Tibial nerve (tissue), 4 donors: Measurements from ENCODE around the gene KHDRBS1. TPM values are rescaled to one million over a fixed set of nuclear protein-coding genes. Genes with fewer than 3 reads are reported as not detected.
"Not testable (repeated sequence)": the region's sequence is repeated elsewhere in the genome, so short reads cannot be mapped to it uniquely, and the experiment has no call there.

ENCODE experiments used
- DNase-seq, 2 donors: peaks; one replicate each; pipeline ENCODE4 v3.0.0-alpha.2; 2019; ENCODE audit warnings: low spot score in 2 of 2
- H3K27ac ChIP-seq, 4 donors: fragments of 200-600 bp; sonication (generic) in 3 of 4; one replicate each; pipeline ENCODE4 v1.5.1; 2017 to 2019; ENCODE audit warnings: mild to moderate bottlenecking in 1 of 4
- H3K27me3 ChIP-seq, 2 donors: fragments of 200-600 bp; sonication (generic) in 1 of 2; one replicate each; pipeline versions ENCODE4 v1.5.1 to v1.6.0; 2017 to 2019
- H3K36me3 ChIP-seq, 3 donors: fragments of 200-600 bp; sonication (generic); one replicate each; pipeline ENCODE4 v1.5.1; 2018 to 2019
- H3K4me1 ChIP-seq, 4 donors: fragments of 200-600 bp; sonication (generic) in 3 of 4; one replicate each; pipeline ENCODE4 v1.5.1; 2017 to 2019
- H3K4me3 ChIP-seq, 4 donors: fragments of 200-600 bp; sonication (generic) in 3 of 4; one replicate each; pipeline ENCODE4 v1.5.1; 2017 to 2019; ENCODE audit warnings: mild to moderate bottlenecking in 1 of 4, moderate library complexity in 1 of 4
- H3K9me3 ChIP-seq, 4 donors: fragments of 200-600 bp; sonication (generic) in 3 of 4; one replicate each; pipeline ENCODE4 v1.5.1; 2017 to 2019
- CTCF ChIP-seq, 5 experiments: fragments of 200-600 bp in 3 of 5; fragments of 450-650 bp in 2 of 5; sonication (generic) in 3 of 5; IDR thresholded peaks; one replicate each; pipeline ENCODE4 v1.5.1; 2016 to 2019; ENCODE audit warnings: antibody characterized with exemption in 5 of 5, mild to moderate bottlenecking in 3 of 5, moderate library complexity in 2 of 5
- EP300 ChIP-seq, 2 donors: sonication (generic); formaldehyde crosslinking; IDR thresholded peaks; one replicate each; pipeline ENCODE4 v1.6.1; 2017; ENCODE audit warnings: antibody characterized with exemption in 2 of 2, mild to moderate bottlenecking in 1 of 2
- POLR2A ChIP-seq, 2 donors: fragments of 450-650 bp; IDR thresholded peaks; one replicate each; pipeline ENCODE4 v1.6.1; 2017; ENCODE audit warnings: antibody characterized with exemption in 2 of 2, mild to moderate bottlenecking in 2 of 2, moderate library complexity in 2 of 2
- WGBS, 2 donors: methylation state at CpG; one replicate each; pipeline ENCODE4 v1.1.5; 2018; 5-methylcytosine and 5-hydroxymethylcytosine counted together
- total RNA-seq, 4 donors: library from RNA; depleted of rRNA; stranded (reverse); fragments of >200 nt; gene quantifications; one replicate each; pipeline ENCODE4 v1.1.0, GENCODE V29; 2016

KHDRBS1 gene
- total RNA-seq, 4 donors from 2014 or later = 61.5 to 92.6 (median 78.6) TPM

GRCh38 chr1:32060914-32061313 is 47.2 kb downstream of the KHDRBS1 start:
- H3K9me3 ChIP-seq = no peaks in the 10 kb centered on the region
- no peaks in the 10 kb centered on the region for H3K27me3 ChIP-seq
- TF ChIP-seq CTCF (IDR thresholded peaks at IDR 0.05) (no peak), EP300 (IDR thresholded peaks at IDR 0.05) (no peak), POLR2A (IDR thresholded peaks at IDR 0.05) (no peak)
- peaks cover 0 to 62% (median 15%) of the 10 kb centered on the region in 3 donors for H3K36me3 ChIP-seq
- peaks cover 0 to 18% (median 10%) of the 10 kb centered on the region in 4 donors for H3K4me1 ChIP-seq
- peak overlapping the region in 1 of 4 donors; percentile 26 for H3K27ac ChIP-seq
- DNase-seq = no peak
- no peak overlapping the region for H3K4me3 ChIP-seq

- no peaks in the 10 kb centered on the region for H3K9me3 ChIP-seq
- no peaks in the 10 kb centered on the region for H3K27me3 ChIP-seq
- H3K4me3 ChIP-seq = no peak overlapping the region
- peaks cover 0 to 42% (median 12%) of the 10 kb centered on the region in 3 donors for H3K36me3 ChIP-seq
- WGBS, 2 donors = 53 to 64% methylated on average over 4 of the region's 4 CpGs
- H3K4me1 ChIP-seq = peaks cover 0 to 33% (median 23%) of the 10 kb centered on the region in 4 donors
- H3K27ac ChIP-seq = peak overlapping the region in 3 of 4 donors; percentile 54 to 79 (median 57)
- TF ChIP-seq POLR2A (IDR thresholded peaks at IDR 0.05) = no peak
- TF ChIP-seq EP300 (IDR thresholded peaks at IDR 0.05) = no peak
- TF ChIP-seq CTCF (IDR thresholded peaks at IDR 0.05) = no peak
- DNase-seq = no peak
These were observed 49.2 kb downstream of the KHDRBS1 start for GRCh38 chr1:32062867-32063230.

GRCh38 chr1:32063261-32063681 is 49.6 kb downstream of the KHDRBS1 start:
- no peaks in the 10 kb centered on the region for H3K27me3 ChIP-seq
- peak overlapping the region in 3 of 4 donors; percentile 54 to 79 (median 57) for H3K27ac ChIP-seq
- no peak for TF ChIP-seq POLR2A (IDR thresholded peaks at IDR 0.05)
- peak; percentile 48 to 84 (median 55) for TF ChIP-seq CTCF (IDR thresholded peaks at IDR 0.05)
- peak in 1 of 2 donors; percentile 18 for TF ChIP-seq EP300 (IDR thresholded peaks at IDR 0.05)
- 0 to 9% methylated on average over 1 of the region's 1 CpG for whole genome bisulfite sequencing, 2 donors
- H3K36me3 ChIP-seq = peaks cover 0 to 38% (median 12%) of the 10 kb centered on the region in 3 donors
- peaks cover 0 to 35% (median 23%) of the 10 kb centered on the region in 4 donors for H3K4me1 ChIP-seq
- H3K4me3 ChIP-seq = no peak overlapping the region
- no peak for DNase-seq
- no peaks in the 10 kb centered on the region for H3K9me3 ChIP-seq

- 68 to 71% methylated on average over 21 of the region's 21 CpGs for WGBS, 2 donors
- H3K27ac ChIP-seq = peak overlapping the region in 2 of 4 donors; percentile 62 to 64
- not testable (repeated sequence) for H3K4me3 ChIP-seq, DNase-seq, H3K9me3 ChIP-seq, H3K27me3 ChIP-seq
- H3K36me3 ChIP-seq = peaks cover 0 to 14% (median 3%) of the 10 kb centered on the region in 3 donors
- H3K4me1 ChIP-seq = peaks cover 0 to 45% (median 23%) of the 10 kb centered on the region in 4 donors
These were observed 52.2 kb downstream of the KHDRBS1 start for GRCh38 chr1:32065613-32066488.

- H3K4me3 ChIP-seq = no peak overlapping the region
- H3K4me1 ChIP-seq = peaks cover 0 to 47% (median 23%) of the 10 kb centered on the region in 4 donors
- peaks cover 0 to 8% (median 0%) of the 10 kb centered on the region in 3 donors for H3K36me3 ChIP-seq
- no peaks in the 10 kb centered on the region for H3K9me3 ChIP-seq
- H3K27me3 ChIP-seq = no peaks in the 10 kb centered on the region
- DNase-seq = peak; percentile 43 to 80
- H3K27ac ChIP-seq = peak overlapping the region in 2 of 4 donors; percentile 62 to 64
- TF ChIP-seq POLR2A (IDR thresholded peaks at IDR 0.05) (no peak), CTCF (IDR thresholded peaks at IDR 0.05) (no peak), EP300 (IDR thresholded peaks at IDR 0.05) (peak; percentile 39 to 80)
- WGBS, 2 donors = 1 to 2% methylated on average over 4 of the region's 4 CpGs
These were observed 52.8 kb downstream of the KHDRBS1 start for GRCh38 chr1:32066489-32066873.
